Fibroblast of the aortic adventitia (primary cell): ENCODE results near the gene SLC24A3. TPM values are rescaled to one million over a fixed set of nuclear protein-coding genes. Genes with fewer than 3 reads are reported as not detected.

ENCODE experiments used
- DNase-seq: peaks from one replicate; pipeline ENCODE4 v3.0.0-alpha.2; 2010; ENCODE audit warnings: low read depth
- H3K4me3 ChIP-seq: 2 replicates; pipeline ENCODE4 v1.5.1; 2011; ENCODE audit warnings: low read depth, mild to moderate bottlenecking, control low read depth, low read length, moderate library complexity
- CTCF ChIP-seq: IDR thresholded peaks from 2 replicates; pipeline ENCODE4 v1.5.1; 2011; ENCODE audit warnings: mild to moderate bottlenecking, low read length, control low read depth, inconsistent platforms; ENCODE audit not compliant: insufficient read depth
- total RNA-seq: library from RNA; depleted of rRNA; stranded (reverse); fragments of >200 nt; gene quantifications from 2 replicates; pipeline ENCODE4 v1.2.3, GENCODE V29; 2012; ENCODE audit warnings: low replicate concordance

The SLC24A3 gene
- total RNA-seq, 1 donor = not detected

- no peak overlapping the region for H3K4me3 ChIP-seq
- DNase-seq = no peak
- TF ChIP-seq CTCF = no peak
Measured at GRCh38 chr20:19428324-19428723, 215.9 kb downstream of the SLC24A3 start.

- no peak overlapping the region for H3K4me3 ChIP-seq
- no peak for TF ChIP-seq CTCF
- DNase-seq = no peak
Measured at GRCh38 chr20:19429538-19429937, 217.1 kb downstream of the SLC24A3 start.

- no peak overlapping the region for H3K4me3 ChIP-seq
- no peak for TF ChIP-seq CTCF
- no peak for DNase-seq
Measured at GRCh38 chr20:19430641-19431315, 218.3 kb downstream of the SLC24A3 start.

- no peak overlapping the region for H3K4me3 ChIP-seq
- TF ChIP-seq CTCF = no peak
- DNase-seq = no peak
Measured at GRCh38 chr20:19431316-19431700, 218.9 kb downstream of the SLC24A3 start.

- H3K4me3 ChIP-seq = no peak overlapping the region
- DNase-seq = no peak
- TF ChIP-seq CTCF = no peak
Measured at GRCh38 chr20:19431906-19432305, 219.5 kb downstream of the SLC24A3 start.

- DNase-seq = peak; percentile 14
- no peak for TF ChIP-seq CTCF
Measured at GRCh38 chr20:19433371-19434350, 221.2 kb downstream of the SLC24A3 start.

More at GRCh38 chr20:19433371-19434350, 221.2 kb downstream of the SLC24A3 start:
- no peak overlapping the region for H3K4me3 ChIP-seq
